ENCODE data around the gene CAPN2.

CAPN2 gene

DNA sequence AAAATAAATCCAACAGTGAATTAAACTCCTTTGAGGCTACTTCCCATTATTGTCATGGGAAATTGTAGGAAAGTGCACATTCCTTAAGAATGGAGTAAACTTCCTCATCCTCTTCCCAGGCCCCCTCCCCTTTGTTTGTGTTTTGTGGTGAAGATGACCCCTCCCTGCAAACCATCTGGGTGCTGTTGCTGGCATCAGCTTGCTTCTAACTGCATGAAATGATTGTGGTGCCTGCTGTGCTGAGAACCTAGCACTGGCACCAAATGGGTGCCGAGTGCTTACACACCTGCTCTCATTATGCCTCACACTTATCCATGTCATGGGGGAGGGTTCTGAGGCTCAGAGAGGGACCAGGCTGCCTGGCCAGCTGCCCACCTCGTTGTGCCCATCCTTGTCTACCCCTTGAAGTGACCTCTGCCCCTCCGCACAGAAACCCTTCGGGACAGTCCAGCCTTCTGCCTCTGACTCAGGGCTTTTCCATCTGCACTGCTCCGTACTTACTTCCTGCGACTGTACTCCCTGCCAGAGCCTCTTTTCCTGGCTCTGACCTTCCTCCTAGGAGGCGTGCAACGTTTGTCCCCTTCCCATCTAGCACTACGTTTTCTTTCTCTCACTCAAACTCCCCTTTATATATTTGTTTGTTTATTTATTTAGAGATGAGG lies 30.6 kb downstream of the CAPN2 start:
- Histone ChIP-seq H3K9me3 (ENCODE audit: low read length) (peaks cover 6% of the 10 kb centered on the region), H3K4me3 (ENCODE audit: low read length) (no peak overlapping the region), H3K4me1 (ENCODE audit: insufficient read depth, low read length) (no peaks in the 10 kb centered on the region), H3K27me3 (ENCODE audit: insufficient read depth, low read length) (no peaks in the 10 kb centered on the region), H3K36me3 (ENCODE audit: insufficient read depth, low read length) (peaks cover 48% of the 10 kb centered on the region), H2AFZ (ENCODE audit: low read depth, low read length) (no peak overlapping the region)

DNA sequence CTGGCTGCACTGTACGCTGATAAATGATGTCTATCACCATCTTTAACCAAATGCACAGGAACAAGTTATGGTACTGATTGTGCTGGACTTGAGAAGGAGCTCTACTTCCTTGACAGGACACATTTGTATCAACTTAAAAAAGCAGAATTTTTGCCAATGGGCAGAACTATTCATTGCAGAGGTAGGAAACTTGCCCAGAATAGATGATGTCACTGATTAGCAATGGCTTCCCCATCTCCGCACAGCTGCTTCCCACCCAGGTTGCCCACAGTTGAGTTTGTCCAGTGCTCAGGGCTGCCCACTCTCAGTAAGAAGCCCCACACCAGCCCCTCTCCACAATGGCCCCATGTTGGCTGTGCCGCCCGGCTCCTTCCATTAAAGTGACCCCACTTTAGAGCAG lies 33.4 kb downstream of the CAPN2 start:
- peaks cover 6% of the 10 kb centered on the region for H3K9me3 ChIP-seq (ENCODE audit: low read length)
- no peaks in the 10 kb centered on the region for H3K4me1 ChIP-seq (ENCODE audit: insufficient read depth, low read length)
- no peak overlapping the region for H3K4me3 ChIP-seq (ENCODE audit: low read length)
- peaks cover 61% of the 10 kb centered on the region for H3K36me3 ChIP-seq (ENCODE audit: insufficient read depth, low read length)
- no peaks in the 10 kb centered on the region for H3K27me3 ChIP-seq (ENCODE audit: insufficient read depth, low read length)
- no peak overlapping the region for H2AFZ ChIP-seq (ENCODE audit: low read depth, low read length)

DNA sequence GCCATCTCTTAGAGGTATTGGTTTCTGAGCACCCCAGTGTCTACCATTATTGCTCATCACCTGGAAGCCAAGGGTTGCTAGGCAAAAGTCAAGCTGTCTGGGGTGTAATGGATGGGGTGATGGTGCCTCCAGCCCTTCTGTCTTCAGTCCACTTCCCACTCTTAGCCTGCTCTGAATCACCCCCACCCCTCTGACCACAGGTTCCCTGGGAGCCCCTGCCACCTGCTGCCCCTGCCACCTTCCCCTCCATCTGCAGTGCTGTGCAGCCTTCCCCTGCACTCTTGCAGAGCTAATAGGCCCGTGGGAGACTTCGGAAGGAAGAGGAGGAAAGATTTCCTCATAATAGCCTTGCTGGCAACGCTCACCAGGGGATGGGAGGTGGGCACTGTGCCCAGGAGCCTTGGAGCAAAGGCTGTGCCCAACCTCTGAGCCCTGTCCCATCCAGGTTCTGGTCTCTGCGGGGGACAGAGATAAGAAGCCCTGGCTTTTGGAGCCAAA lies 35.5 kb downstream of the CAPN2 start:
- no peaks in the 10 kb centered on the region for H3K4me1 ChIP-seq (ENCODE audit: insufficient read depth, low read length)
- peaks cover 83% of the 10 kb centered on the region for H3K36me3 ChIP-seq (ENCODE audit: insufficient read depth, low read length)

DNA sequence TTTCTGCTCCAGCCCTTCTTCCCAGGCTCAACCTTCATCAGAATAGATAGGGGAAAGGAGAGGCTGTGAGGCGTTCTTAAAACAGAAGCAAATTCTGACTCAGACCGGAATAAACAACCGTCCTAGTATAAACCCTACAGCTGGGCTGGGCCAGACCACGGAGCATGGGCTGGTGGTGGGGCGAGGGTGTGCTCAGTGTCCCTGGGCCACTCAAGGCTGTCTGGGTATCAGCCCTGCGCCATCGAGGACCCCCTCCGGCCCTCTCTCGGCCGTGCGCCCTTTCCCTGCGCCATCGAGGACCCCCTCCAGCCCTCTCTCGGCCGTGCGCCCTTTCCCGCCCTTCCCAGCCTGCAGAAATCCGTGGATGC lies 36.0 kb downstream of the CAPN2 start:
- no peaks in the 10 kb centered on the region for H3K4me1 ChIP-seq (ENCODE audit: insufficient read depth, low read length)
- no peak overlapping the region for H2AFZ ChIP-seq (ENCODE audit: low read depth, low read length)
- no peaks in the 10 kb centered on the region for H3K27me3 ChIP-seq (ENCODE audit: insufficient read depth, low read length)
- peaks cover 6% of the 10 kb centered on the region for H3K9me3 ChIP-seq (ENCODE audit: low read length)
- peaks cover 88% of the 10 kb centered on the region for H3K36me3 ChIP-seq (ENCODE audit: insufficient read depth, low read length)
- no peak overlapping the region for H3K4me3 ChIP-seq (ENCODE audit: low read length)

More for the DNA sequence above, 35.5 kb downstream of the CAPN2 start:
- Histone ChIP-seq H3K27me3 (ENCODE audit: insufficient read depth, low read length) (no peaks in the 10 kb centered on the region), H3K4me3 (ENCODE audit: low read length) (no peak overlapping the region), H3K9me3 (ENCODE audit: low read length) (peaks cover 6% of the 10 kb centered on the region), H2AFZ (ENCODE audit: low read depth, low read length) (no peak overlapping the region)

DNA sequence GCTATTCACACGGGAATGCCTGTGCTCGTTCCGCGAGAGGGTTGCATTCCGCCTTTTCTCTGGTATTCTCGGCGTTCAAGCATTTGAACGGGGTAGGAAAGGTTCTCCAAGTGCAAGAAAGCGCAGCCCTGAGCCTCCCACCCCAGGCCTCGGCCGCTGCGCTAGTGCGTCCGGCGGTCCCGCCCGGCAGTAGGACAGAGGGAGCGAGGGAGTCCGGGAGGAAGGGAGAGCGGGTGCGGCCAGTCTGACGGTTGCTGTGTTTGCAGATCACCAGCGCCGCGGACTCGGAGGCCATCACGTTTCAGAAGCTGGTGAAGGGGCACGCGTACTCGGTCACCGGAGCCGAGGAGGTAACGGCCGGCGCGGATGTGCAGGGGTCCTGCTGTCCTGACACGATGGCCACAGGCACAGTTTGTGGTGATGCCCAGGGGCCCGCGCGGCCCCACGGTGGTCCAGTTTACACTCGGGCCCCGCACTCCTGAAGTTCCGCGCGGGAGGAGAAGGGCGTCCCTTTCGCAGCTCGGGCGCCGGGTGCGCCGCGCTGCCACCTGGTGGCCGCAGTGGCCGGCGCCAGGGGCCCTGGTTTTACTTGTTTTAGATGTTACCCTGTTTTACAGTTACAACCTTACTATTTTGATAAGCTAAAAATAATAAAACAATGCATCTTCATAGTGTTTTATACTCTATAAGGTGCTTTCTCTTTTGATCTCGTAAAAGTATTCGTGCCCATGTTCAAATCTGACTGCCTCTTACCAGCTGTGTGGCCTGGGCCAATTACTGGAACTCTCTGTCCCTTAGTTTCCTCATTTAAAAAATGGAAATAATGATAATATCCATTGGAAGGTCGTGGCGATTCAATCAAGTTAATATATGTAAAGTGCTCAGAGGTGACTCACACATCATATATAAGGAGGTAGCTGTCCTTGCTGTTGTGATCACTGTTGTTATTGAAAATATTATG lies 36.7 kb downstream of the CAPN2 start:
- Histone ChIP-seq H3K27me3 (ENCODE audit: insufficient read depth, low read length) (no peaks in the 10 kb centered on the region), H3K4me3 (ENCODE audit: low read length) (no peak overlapping the region), H2AFZ (ENCODE audit: low read depth, low read length) (no peak overlapping the region), H3K9me3 (ENCODE audit: low read length) (peaks cover 6% of the 10 kb centered on the region), H3K4me1 (ENCODE audit: insufficient read depth, low read length) (no peaks in the 10 kb centered on the region), H3K36me3 (ENCODE audit: insufficient read depth, low read length) (peaks cover 88% of the 10 kb centered on the region)

DNA sequence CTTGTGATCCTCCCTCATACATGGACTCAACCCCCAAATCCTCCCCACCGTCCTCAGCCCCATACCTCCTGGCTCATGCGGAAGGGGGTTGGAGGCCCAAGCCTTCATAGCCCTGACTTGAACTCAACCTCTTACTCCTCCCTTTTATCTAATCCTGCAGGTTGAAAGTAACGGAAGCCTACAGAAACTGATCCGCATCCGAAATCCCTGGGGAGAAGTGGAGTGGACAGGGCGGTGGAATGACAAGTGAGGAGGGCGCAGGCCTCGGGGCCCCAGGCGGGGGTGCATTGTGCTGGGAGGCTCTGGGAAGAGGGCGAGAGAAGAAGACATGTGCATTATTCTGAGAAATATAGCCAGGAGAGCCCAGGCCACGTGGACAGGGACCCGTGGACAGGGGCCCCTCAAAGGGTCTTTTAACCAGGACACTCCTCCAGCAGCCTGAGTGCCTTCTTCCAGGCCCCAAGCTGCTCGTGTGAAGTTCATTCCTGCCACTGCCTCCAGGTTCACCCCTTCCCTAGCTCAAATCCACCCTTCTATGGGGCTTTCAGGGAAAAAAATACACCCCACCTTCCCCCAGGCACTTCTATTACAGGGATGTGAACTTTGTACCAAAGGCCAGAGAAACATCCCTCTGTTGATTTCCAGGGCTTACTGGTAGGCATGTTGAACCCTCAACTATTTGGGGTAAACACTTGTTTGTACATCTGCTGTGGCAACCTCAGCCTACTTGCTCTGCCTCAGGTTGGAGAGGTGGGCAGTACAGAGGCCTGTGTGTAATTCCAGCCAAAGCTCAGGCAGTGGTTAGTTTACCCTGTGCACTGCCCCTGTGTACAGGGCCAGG lies 38.6 kb downstream of the CAPN2 start:
- H3K4me3 ChIP-seq (ENCODE audit: low read length) = no peak overlapping the region
- no peaks in the 10 kb centered on the region for H3K27me3 ChIP-seq (ENCODE audit: insufficient read depth, low read length)
- peaks cover 6% of the 10 kb centered on the region for H3K9me3 ChIP-seq (ENCODE audit: low read length)
- H3K4me1 ChIP-seq (ENCODE audit: insufficient read depth, low read length) = no peaks in the 10 kb centered on the region
- no peak overlapping the region for H2AFZ ChIP-seq (ENCODE audit: low read depth, low read length)
- H3K36me3 ChIP-seq (ENCODE audit: insufficient read depth, low read length) = peaks cover 97% of the 10 kb centered on the region

DNA sequence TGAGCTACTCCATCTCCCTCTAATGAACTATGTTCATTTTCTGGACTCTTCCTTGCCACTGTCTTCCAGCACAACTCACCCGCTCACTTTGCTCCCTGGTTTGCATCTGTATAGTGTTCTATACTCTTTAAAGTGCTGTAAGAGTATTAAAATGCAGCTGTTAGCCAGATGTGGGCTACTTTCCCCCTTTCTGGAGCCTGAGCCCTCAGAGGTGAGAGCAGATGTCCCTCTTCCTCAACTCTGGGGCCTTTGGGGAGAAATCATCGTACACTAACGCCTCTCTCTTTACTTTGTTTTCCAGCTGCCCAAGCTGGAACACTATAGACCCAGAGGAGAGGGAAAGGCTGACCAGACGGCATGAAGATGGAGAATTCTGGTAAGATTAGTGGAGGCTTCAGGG lies 39.4 kb downstream of the CAPN2 start:
- peaks cover 97% of the 10 kb centered on the region for H3K36me3 ChIP-seq (ENCODE audit: insufficient read depth, low read length)
- H3K9me3 ChIP-seq (ENCODE audit: low read length) = peaks cover 6% of the 10 kb centered on the region
- no peak overlapping the region for H3K4me3 ChIP-seq (ENCODE audit: low read length)
- H3K27me3 ChIP-seq (ENCODE audit: insufficient read depth, low read length) = no peaks in the 10 kb centered on the region
- no peaks in the 10 kb centered on the region for H3K4me1 ChIP-seq (ENCODE audit: insufficient read depth, low read length)
- H2AFZ ChIP-seq (ENCODE audit: low read depth, low read length) = no peak overlapping the region

DNA sequence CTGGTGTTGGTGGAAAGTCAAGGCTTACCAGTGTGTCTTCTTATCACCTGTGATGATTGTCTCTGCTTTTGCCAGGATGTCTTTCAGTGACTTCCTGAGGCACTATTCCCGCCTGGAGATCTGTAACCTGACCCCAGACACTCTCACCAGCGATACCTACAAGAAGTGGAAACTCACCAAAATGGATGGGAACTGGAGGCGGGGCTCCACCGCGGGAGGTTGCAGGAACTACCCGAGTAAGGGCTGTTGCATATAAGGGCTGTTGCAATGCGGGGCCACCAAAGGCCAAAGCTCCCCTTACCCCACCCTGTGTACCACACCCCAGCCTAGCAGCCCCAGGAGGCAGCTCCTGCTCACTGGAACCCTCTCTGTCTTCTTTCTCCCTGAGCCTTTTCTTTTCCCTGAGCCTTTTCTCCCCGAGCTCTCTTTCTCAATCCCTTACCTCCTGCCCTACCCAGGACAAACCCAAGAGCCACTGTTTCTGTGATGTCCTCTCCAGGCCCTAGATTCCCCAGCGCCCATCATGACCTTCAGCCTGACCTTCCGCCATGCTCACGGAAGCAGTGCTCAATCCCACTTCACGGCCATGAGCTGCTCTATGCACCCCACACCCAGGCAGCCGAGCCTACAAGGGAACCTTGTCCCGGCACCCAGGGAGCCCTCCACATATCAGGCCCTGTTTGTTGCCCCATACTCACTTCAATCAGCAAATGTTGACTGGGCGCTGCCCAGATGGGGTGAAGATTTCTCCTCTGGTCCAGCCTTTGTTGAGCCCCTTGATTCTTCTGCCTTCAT lies 40.6 kb downstream of the CAPN2 start:
- H2AFZ ChIP-seq (ENCODE audit: low read depth, low read length) = no peak overlapping the region
- H3K9me3 ChIP-seq (ENCODE audit: low read length) = peaks cover 1% of the 10 kb centered on the region
- no peaks in the 10 kb centered on the region for H3K4me1 ChIP-seq (ENCODE audit: insufficient read depth, low read length)
- no peak overlapping the region for H3K4me3 ChIP-seq (ENCODE audit: low read length)
- H3K27me3 ChIP-seq (ENCODE audit: insufficient read depth, low read length) = no peaks in the 10 kb centered on the region
- peaks cover 89% of the 10 kb centered on the region for H3K36me3 ChIP-seq (ENCODE audit: insufficient read depth, low read length)

DNA sequence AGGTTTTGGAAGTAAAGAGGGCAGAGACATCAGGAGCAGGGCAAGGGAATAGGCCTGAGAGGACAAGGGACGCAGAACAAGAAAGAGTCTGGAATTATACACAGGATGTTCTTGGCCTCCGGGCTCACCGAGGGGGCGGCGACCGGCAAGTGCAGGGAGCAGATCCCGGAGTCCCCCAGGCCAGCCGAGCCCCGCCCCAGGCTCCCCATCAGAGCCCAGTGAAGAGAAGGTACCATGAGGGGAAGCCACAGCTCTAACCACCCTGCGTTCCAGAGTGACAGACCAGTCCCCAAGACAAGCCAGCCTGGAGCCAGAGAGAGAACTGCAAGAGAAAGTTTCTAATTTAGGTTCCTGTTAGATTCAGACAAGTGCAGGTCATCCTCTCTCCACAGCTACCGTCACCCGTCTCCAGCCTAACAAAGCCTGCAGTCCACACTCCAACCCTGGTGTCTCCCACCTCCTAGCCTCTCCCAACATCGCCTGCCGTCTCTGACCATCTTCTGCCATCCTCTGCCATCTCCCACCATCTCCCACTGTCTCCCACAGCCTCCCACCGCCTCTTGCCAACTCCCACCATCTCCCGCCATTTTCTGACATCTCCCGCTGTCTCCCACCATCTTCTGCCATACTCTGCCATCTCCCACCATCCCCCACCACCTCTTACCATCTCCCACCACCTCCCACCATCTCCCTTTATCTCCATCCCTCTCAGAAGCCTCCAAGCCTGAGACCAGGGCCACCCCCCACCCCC lies 42.5 kb downstream of the CAPN2 start:
- Histone ChIP-seq H3K36me3 (ENCODE audit: insufficient read depth, low read length) (peaks cover 86% of the 10 kb centered on the region), H3K27me3 (ENCODE audit: insufficient read depth, low read length) (no peaks in the 10 kb centered on the region), H3K4me1 (ENCODE audit: insufficient read depth, low read length) (no peaks in the 10 kb centered on the region), H3K4me3 (ENCODE audit: low read length) (no peak overlapping the region), H2AFZ (ENCODE audit: low read depth, low read length) (no peak overlapping the region), H3K9me3 (ENCODE audit: low read length) (no peaks in the 10 kb centered on the region)

DNA sequence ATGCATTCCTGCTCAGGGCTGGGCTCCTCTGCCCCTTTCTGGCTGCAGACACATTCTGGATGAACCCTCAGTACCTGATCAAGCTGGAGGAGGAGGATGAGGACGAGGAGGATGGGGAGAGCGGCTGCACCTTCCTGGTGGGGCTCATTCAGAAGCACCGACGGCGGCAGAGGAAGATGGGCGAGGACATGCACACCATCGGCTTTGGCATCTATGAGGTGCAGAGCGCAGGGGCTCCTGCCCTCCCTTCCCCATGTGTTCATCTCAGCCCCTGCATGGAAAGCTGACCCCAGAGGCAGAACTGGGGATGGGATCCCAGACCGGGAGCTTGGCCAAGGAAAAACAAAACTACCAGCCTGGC lies 43.1 kb downstream of the CAPN2 start:
- Histone ChIP-seq H3K36me3 (ENCODE audit: insufficient read depth, low read length) (peaks cover 86% of the 10 kb centered on the region), H3K27me3 (ENCODE audit: insufficient read depth, low read length) (no peaks in the 10 kb centered on the region), H3K4me3 (ENCODE audit: low read length) (no peak overlapping the region), H3K4me1 (ENCODE audit: insufficient read depth, low read length) (no peaks in the 10 kb centered on the region), H3K9me3 (ENCODE audit: low read length) (no peaks in the 10 kb centered on the region), H2AFZ (ENCODE audit: low read depth, low read length) (no peak overlapping the region)

DNA sequence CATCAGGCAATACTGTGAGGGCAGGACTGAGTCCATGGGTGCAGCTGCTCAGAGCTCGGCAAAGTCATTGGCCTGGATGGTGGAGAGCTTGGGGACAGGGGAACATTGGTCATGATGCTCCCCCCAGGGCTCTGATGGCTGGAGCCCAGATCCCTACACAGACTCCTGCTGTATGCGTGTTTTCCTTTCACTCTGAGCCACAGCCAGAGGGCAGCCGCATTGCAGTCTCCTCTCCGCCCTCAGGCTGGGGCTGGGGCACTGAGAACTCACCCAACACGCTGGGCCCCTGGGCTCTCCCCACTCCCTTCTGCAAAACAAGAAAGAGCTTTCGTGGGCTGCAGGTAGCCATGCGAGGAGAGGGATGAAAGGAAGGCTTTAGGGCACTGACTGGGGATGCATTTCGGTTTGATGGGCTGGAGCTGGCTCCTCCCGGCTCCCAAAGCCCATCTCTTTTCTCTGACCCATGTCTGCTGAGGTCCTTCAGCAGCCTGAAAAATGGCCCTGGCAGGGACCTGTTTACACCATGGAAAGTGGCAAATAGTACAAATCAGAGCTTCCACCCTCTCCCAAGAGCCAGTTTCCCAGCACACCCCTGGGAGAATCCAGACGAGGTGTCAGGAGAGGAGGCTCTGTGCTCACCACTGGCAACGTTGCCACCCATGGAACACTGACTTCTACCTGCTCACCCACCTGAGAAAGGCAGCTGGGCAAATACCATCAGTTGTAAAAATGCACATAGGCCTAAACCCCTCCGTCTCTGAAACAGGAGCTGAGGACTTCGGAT lies 43.8 kb downstream of the CAPN2 start:
- H3K27me3 ChIP-seq (ENCODE audit: insufficient read depth, low read length) = no peaks in the 10 kb centered on the region
- no peaks in the 10 kb centered on the region for H3K4me1 ChIP-seq (ENCODE audit: insufficient read depth, low read length)
- H3K36me3 ChIP-seq (ENCODE audit: insufficient read depth, low read length) = peaks cover 86% of the 10 kb centered on the region
- no peak overlapping the region for H2AFZ ChIP-seq (ENCODE audit: low read depth, low read length)
- no peak overlapping the region for H3K4me3 ChIP-seq (ENCODE audit: low read length)
- no peaks in the 10 kb centered on the region for H3K9me3 ChIP-seq (ENCODE audit: low read length)

Data from neuron (in vitro differentiated cells).